Measurements from ENCODE around the gene SRGAP3. TPM values are rescaled to one million over a fixed set of nuclear protein-coding genes. Genes with fewer than 3 reads are reported as not detected.

The SRGAP3 gene
- polyA plus RNA-seq, 3 donors: 0.90 to 1.7 (median 1.4) TPM

GRCh38 chr3:9139366-9139765 lies 110.1 kb downstream of the SRGAP3 start:
- WGBS, 3 donors: 93 to 96% (median 93%) methylated on average over 4 of the region's 4 CpGs
- no peak overlapping the region for H3K27ac ChIP-seq (ENCODE audit: low read depth, low read length)

DNA sequence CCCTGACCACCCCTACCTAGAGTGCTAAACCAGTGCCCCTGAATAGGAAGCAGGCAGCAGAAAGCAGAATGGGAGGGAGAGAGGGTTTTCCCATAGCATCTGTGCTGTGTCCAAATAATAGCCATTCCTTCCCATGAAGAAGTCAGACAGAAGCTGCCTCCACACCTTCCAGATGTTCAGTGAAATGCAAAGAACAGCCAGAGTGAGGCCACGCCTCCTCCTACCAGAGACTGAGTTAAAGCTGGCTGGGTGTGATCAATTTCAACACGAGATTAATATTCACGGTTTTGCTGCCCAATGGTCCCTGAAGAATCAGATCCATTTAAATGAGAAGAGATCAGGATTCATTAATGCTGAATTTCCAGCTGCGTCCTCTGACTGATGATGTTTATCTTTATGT lies 111.8 kb downstream of the SRGAP3 start:
- 65 to 75% (median 72%) methylated on average over 4 of the region's 4 CpGs for WGBS, 3 donors
- no peak overlapping the region for H3K27ac ChIP-seq (ENCODE audit: low read depth, low read length)

GRCh38 chr3:9136746-9137465 lies 112.5 kb downstream of the SRGAP3 start:
- H3K27ac ChIP-seq (ENCODE audit: low read depth, low read length): no peak overlapping the region
- 83 to 87% (median 87%) methylated on average over 12 of the region's 12 CpGs for WGBS, 3 donors

- H3K27ac ChIP-seq (ENCODE audit: low read depth, low read length): no peak overlapping the region
- whole genome bisulfite sequencing, 3 donors: 13 to 17% (median 15%) methylated on average over 45 to 53 of the region's 56 CpGs
Measured at GRCh38 chr3:9135930-9136525, 113.4 kb downstream of the SRGAP3 start.

GRCh38 chr3:9135526-9135925 lies 113.9 kb downstream of the SRGAP3 start:
- 86 to 93% (median 93%) methylated on average over 6 of the region's 6 CpGs for WGBS, 3 donors
- H3K27ac ChIP-seq (ENCODE audit: low read depth, low read length): no peak overlapping the region

DNA sequence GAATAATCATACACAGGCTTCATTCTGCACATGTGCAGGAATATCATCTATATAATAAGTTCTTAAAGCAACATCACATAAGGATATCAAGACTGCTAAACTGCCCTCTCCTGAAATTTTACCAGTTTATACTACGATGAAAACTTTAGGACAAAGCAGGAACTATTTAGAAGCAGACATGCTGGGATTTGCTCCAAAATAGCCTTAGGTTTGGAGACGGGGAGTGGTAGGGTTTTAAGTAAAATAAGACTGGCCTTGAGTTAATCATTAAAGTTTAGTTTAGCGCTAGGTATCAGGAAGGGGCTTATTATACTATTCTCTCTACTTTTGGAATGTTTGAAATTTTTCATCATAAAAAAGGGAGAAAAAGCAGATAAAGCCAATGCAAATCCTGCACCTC lies 115.8 kb downstream of the SRGAP3 start:
- WGBS, 3 donors: 44 to 70% (median 64%) methylated on average over 3 of the region's 3 CpGs
- no peak overlapping the region for H3K27ac ChIP-seq (ENCODE audit: low read depth, low read length)

DNA sequence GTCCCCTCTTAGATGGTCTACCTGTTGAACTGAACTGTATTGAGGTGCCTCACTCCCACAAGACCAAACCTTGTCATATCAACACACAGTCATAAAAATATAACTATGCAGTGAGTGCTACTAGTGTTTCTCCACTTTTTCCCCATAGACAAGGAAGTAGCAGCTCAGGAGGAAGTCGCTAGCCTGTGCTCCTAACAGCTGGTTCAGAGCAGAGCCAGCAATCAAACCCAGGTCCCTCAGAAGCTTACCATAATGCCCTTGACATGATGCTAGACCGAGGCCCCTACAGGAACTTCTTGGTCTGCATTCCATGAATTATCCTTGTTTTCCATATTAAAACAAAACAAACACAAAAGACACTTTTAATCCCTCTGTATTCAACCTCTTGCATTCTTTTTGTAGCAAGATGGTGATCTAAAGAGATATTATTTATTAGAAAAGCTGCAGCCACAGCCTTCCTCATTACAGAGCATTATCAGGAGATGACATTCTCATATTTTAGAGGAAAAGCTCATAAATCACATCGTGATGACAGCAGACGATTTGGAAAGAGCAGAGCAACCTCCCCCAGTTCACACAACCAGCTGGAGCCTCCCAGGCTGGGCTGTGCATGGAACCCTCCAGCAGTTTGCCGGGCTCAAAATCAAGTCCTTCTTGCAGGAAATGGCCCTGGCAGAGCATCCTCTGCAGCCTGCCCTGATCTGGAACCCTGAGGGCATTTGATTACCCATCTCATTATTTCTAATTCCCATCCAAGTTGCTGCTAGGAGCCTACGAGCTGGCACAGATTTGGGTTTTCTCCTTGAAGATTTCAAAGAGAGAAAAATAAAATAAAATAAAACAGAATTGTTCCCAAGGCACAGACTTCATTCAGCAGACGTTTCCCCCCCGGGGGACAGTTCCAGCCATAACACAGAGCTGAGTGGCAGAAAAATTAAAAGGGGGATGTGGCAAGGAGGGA lies 118.8 kb downstream of the SRGAP3 start:
- WGBS, 3 donors: 43 to 62% (median 44%) methylated on average over 8 of the region's 8 CpGs
- no peak overlapping the region for H3K27ac ChIP-seq (ENCODE audit: low read depth, low read length)

DNA sequence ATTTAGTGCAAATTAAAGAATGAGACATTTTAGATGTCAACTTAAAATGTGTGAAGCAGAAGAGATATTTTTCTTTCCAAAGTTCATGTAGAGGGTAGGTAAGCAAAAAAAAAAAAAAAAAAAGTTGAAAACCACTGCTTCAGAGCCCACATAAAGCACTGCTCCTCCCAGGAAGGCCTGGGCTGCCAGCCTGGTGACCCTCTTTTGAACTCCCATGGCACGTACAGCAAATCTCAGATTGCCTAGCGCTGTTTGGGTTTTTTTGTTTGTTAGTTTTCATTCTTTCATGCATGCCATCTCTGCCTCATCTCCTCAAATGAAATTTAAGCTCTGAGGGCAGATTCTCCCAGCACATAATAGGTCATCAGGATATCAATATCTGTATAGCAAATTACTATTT lies 120.1 kb downstream of the SRGAP3 start:
- 76 to 92% (median 84%) methylated on average over 2 of the region's 2 CpGs for WGBS, 3 donors

DNA sequence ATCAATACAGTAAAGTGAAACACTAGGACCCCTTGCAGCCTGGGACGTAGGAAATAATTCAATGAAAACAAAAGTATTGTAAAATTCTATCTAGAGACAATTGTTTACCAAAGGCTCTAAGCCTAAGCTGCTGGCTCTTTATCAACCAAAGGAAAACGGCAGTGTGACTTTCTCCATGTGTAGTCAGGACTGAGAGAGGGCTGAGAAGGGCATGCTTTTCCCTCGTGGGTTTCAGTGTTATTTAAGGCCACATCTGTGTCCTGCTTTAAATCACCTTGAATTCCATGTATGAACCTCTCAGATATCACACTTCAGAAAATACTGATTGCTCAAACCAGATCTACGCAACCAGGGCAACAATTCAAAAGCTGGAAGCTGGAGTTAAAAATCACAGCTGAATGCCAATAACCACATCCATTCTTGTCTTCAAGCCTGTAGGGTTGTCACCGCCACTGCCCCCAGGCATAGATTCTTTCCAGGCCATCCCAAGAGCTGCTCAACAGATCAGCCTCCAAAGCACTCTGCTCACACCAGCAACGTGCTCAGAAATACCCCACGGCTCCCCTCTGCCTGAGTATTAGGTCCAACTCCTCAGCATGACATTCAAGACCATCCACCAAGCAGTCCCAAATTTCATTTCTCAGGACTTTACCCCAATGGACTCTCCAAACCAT lies 124.0 kb downstream of the SRGAP3 start:
- WGBS, 3 donors: 69 to 80% (median 72%) methylated on average over 7 of the region's 7 CpGs

More for the DNA sequence above, 120.1 kb downstream of the SRGAP3 start:
- H3K27ac ChIP-seq (ENCODE audit: low read depth, low read length): no peak overlapping the region

DNA sequence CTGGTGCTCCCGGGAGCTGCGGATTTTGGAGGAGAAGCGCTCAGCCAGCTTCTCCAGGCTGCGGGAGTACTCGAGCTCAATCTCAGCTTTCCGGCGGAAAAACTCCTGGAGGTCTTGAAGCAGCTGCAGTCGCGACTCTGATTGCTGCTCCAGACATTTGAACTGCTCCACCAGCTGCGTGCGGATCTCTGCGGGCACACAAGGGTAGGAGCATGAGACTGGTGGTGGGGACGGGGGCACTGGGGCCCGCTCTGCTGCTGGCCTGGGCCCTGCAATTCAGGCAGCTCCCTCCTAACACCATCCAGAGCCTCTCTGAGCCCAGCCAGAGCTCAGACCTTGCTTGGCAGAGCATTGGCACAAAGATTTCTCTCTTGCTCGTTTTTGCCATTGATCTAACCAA lies 124.7 kb downstream of the SRGAP3 start:
- no peak overlapping the region for H3K27ac ChIP-seq (ENCODE audit: low read depth, low read length)
- WGBS, 3 donors: 92 to 95% (median 92%) methylated on average over 15 of the region's 15 CpGs

More for the DNA sequence above, 124.0 kb downstream of the SRGAP3 start:
- H3K27ac ChIP-seq (ENCODE audit: low read depth, low read length): no peak overlapping the region

- no peak overlapping the region for H3K27ac ChIP-seq (ENCODE audit: low read depth, low read length)
- 76 to 82% (median 80%) methylated on average over 4 of the region's 4 CpGs for WGBS, 3 donors
Measured at GRCh38 chr3:9123840-9124239, 125.6 kb downstream of the SRGAP3 start.

DNA sequence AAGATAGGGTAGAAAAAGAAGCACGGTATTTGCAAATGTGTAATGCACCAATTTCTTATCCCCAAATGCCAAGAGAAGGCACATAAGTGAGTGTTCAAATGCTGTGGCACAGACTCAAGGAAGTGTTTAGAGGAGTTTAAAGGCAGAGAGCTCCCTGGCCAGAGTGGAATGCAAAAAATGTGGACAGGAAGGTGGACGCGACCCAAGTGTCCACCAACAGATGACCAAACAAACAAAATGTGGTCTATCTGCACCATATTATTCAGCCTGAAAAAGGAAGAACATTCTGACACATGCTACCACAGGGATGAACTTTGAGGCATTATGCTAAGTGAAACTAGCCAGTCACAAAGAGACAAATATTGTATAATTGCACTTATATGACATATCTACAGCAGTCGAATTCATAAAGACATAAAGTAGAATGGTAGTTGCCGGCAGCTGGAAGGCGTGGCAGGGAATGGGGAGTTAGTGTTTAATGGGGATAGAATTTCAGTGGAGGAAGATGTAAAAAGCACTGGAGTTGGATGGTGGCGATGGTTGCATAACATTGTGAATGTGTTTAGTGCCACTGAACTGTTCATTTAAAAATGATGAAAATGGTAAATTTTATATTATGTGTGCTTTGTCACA lies 126.6 kb downstream of the SRGAP3 start:
- 71 to 77% (median 77%) methylated on average over 7 of the region's 7 CpGs for WGBS, 3 donors
- no peak overlapping the region for H3K27ac ChIP-seq (ENCODE audit: low read depth, low read length)

- H3K27ac ChIP-seq (ENCODE audit: low read depth, low read length): no peak overlapping the region
- WGBS, 3 donors: 73 to 87% (median 84%) methylated on average over 11 of the region's 11 CpGs
Measured at GRCh38 chr3:9121366-9122001, 128.0 kb downstream of the SRGAP3 start.

GRCh38 chr3:9119331-9119730 lies 130.1 kb downstream of the SRGAP3 start:
- no peak overlapping the region for H3K27ac ChIP-seq (ENCODE audit: low read depth, low read length)
- 50 to 82% (median 71%) methylated on average over 4 of the region's 4 CpGs for WGBS, 3 donors

- 75 to 85% (median 82%) methylated on average over 2 of the region's 2 CpGs for WGBS, 3 donors
- no peak overlapping the region for H3K27ac ChIP-seq (ENCODE audit: low read depth, low read length)
Measured at GRCh38 chr3:9118222-9118621, 131.2 kb downstream of the SRGAP3 start.

GRCh38 chr3:9117220-9117619 lies 132.2 kb downstream of the SRGAP3 start:
- no peak overlapping the region for H3K27ac ChIP-seq (ENCODE audit: low read depth, low read length)
- 74 to 88% (median 82%) methylated on average over 1 of the region's 1 CpG for WGBS, 3 donors

GRCh38 chr3:9116336-9116735 lies 133.1 kb downstream of the SRGAP3 start:
- 72 to 86% (median 85%) methylated on average over 3 of the region's 3 CpGs for WGBS, 3 donors
- H3K27ac ChIP-seq (ENCODE audit: low read depth, low read length): no peak overlapping the region

DNA sequence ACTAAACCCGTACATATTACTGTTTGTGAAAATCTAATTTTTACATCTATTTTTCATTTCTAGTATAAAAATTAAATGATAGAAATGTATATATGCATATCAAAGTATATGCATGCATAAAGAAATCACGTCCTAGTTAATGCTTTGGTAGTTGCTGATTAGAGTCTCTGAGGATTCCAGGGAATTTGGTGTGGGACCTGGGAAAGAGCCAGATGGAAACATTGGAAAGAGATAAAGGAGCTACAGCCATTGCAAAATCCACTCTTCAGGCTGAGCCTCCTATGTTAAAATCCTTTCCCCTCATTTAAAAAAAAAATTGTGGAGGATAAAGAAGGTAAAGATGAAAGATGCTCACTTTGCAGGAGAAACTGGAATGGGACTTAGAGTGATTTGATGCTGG lies 134.1 kb downstream of the SRGAP3 start:
- no peak overlapping the region for H3K27ac ChIP-seq (ENCODE audit: low read depth, low read length)
- WGBS, 3 donors: 67 to 77% (median 72%) methylated on average over 2 of the region's 2 CpGs

Data from adipose tissue (tissue), 3 donors.